Measurements from ENCODE around the gene RFT1.

- TF ChIP-seq FOXA1 (IDR thresholded peaks at IDR 0.05) (no peak), ELF4 (IDR thresholded peaks at IDR 0.05) (no peak)
Measured at GRCh38 chr3:53175613-53176540, 45.6 kb upstream of the RFT1 start.
